Progenitor cell of endocrine pancreas (in vitro differentiated cells): ENCODE measurements around the gene ITIH3. TPM values are rescaled to one million over a fixed set of nuclear protein-coding genes. Genes with fewer than 3 reads are reported as not detected.

Source experiments
- DNase-seq: peaks from one replicate; pipeline ENCODE4 v3.0.0; 2021; ENCODE audit warnings: low spot score; ENCODE audit not compliant: unreplicated experiment
- H3K27ac Mint-ChIP-seq: 2 replicates; pipeline ENCODE4 v1.8.0; 2021; ENCODE audit warnings: mild to moderate bottlenecking, moderate library complexity, mixed read lengths
- H3K27me3 Mint-ChIP-seq: 2 replicates; pipeline ENCODE4 v1.8.0; 2021; ENCODE audit warnings: mixed read lengths
- H3K36me3 Mint-ChIP-seq: 2 replicates; pipeline ENCODE4 v1.8.0; 2022; ENCODE audit warnings: mixed read lengths; ENCODE audit not compliant: insufficient read depth
- H3K4me1 Mint-ChIP-seq: 2 replicates; pipeline ENCODE4 v1.8.0; 2021; ENCODE audit warnings: low read depth, mixed read lengths
- H3K4me3 Mint-ChIP-seq: 2 replicates; pipeline ENCODE4 v1.8.0; 2021; ENCODE audit warnings: low read depth, mild to moderate bottlenecking, moderate library complexity, mixed read lengths
- H3K9me3 Mint-ChIP-seq: 2 replicates; pipeline ENCODE4 v1.8.0; 2021; ENCODE audit warnings: low read depth, mixed read lengths
- CTCF ChIP-seq: fragments of 200-600 bp; sonication (generic); IDR thresholded peaks from one replicate; pipeline ENCODE4 v1.5.0; 2021; ENCODE audit warnings: antibody characterized with exemption, mild to moderate bottlenecking; ENCODE audit not compliant: unreplicated experiment
- total RNA-seq: library from RNA; stranded (reverse); gene quantifications from 2 replicates; pipeline ENCODE4 v1.2.1, GENCODE V29; 2021

The ITIH3 gene
- total RNA-seq, 1 donor from 2014 or later, result 1.2 TPM

- TF ChIP-seq CTCF, result no peak
- H3K4me1 Mint-ChIP-seq, result peaks cover 2% of the 10 kb centered on the region
- H3K9me3 Mint-ChIP-seq, result no peaks in the 10 kb centered on the region
- no peak overlapping the region for H3K27ac Mint-ChIP-seq
- no peaks in the 10 kb centered on the region for H3K27me3 Mint-ChIP-seq
- H3K36me3 Mint-ChIP-seq, result peaks cover under 1% of the 10 kb centered on the region
- no peak overlapping the region for H3K4me3 Mint-ChIP-seq
- no peak for DNase-seq
Observed at GRCh38 chr3:52845157-52845556, 50.6 kb downstream of the ITIH3 start.

GRCh38 chr3:52845691-52846431, 51.3 kb downstream of the ITIH3 start:
- Mint-ChIP-seq H3K4me1 (peaks cover 1% of the 10 kb centered on the region), H3K27me3 (no peaks in the 10 kb centered on the region), H3K36me3 (no peaks in the 10 kb centered on the region), H3K9me3 (no peaks in the 10 kb centered on the region), H3K27ac (no peak overlapping the region), H3K4me3 (no peak overlapping the region)
- TF ChIP-seq CTCF, result peak; percentile 42
- DNase-seq, result no peak

- no peak for TF ChIP-seq CTCF
- Mint-ChIP-seq H3K4me3 (no peak overlapping the region), H3K36me3 (no peaks in the 10 kb centered on the region), H3K27me3 (no peaks in the 10 kb centered on the region), H3K27ac (no peak overlapping the region), H3K4me1 (peaks cover 1% of the 10 kb centered on the region), H3K9me3 (no peaks in the 10 kb centered on the region)
- no peak for DNase-seq
Observed at GRCh38 chr3:52846432-52846965, 51.9 kb downstream of the ITIH3 start.

DNA sequence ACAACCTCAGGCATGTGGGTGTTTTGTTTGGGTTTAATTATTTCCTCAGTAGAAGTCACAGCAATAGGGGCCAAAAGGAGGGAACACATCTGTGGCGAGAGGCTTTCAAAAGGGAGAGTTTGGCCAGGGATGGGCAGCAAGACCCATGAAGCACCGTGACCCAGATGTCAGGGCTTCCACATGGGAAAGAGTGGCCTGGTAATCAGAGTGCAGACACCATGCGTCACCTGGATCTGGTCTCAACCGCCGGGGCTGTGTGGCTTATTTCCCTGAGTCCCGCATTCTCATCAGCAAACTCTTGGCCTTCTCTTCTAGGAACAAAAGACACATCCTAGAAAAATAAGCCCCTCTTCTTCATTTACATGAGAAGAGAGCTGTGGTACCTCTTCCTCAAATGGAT, 52.6 kb downstream of the ITIH3 start:
- Mint-ChIP-seq H3K27me3 (no peaks in the 10 kb centered on the region), H3K27ac (no peak overlapping the region), H3K36me3 (no peaks in the 10 kb centered on the region), H3K9me3 (no peaks in the 10 kb centered on the region), H3K4me1 (peaks cover 1% of the 10 kb centered on the region), H3K4me3 (no peak overlapping the region)
- no peak for DNase-seq
- TF ChIP-seq CTCF, result no peak

DNA sequence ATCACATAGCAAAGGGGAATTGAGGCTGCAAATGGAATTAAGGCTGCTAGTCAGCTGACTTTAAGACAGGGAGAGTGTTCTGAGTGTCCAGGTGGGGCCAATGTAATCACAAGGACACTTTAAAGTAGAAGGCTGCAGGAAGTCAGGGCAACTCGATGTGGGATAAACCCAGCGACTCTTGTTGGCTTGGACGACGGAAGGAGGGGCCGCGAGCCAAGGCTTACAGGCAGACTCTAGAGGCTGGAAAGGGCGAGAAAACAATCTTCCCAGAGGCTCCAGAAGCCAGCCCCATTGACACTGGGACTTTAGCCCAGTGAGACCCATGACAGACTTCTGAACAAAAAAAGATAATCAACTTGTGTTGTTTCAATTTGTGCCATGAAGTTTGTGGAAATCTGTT, 53.1 kb downstream of the ITIH3 start:
- no peak for TF ChIP-seq CTCF
- Mint-ChIP-seq H3K36me3 (no peaks in the 10 kb centered on the region), H3K27me3 (no peaks in the 10 kb centered on the region), H3K4me3 (no peak overlapping the region), H3K4me1 (peaks cover 1% of the 10 kb centered on the region), H3K9me3 (no peaks in the 10 kb centered on the region), H3K27ac (no peak overlapping the region)
- DNase-seq, result no peak
